GM13976 (cell line): ENCODE results near the gene SH3BP1.

Experiments
- DNase-seq: peaks from one replicate; pipeline ENCODE4 v3.0.0; 2012; ENCODE audit warnings: low spot score
- in situ Hi-C: fragments of 300-500 bp; cut with MboI; formaldehyde crosslinking; loops from one replicate; pipeline ENCODE4 v1.12.0; 2022; ENCODE audit warnings: low sequenced_read_pairs, mixed read lengths, inconsistent platforms; ENCODE audit not compliant: unreplicated experiment
- TF ChIP-seq, protein P1 (sequence below): IDR thresholded peaks from 2 replicates; pipeline ENCODE4 v1.5.1; 2012; ENCODE audit warnings: borderline replicate concordance, mild to moderate bottlenecking; ENCODE audit not compliant: insufficient read depth; ENCODE audit errors: extremely low read depth, missing control alignments, control extremely low read depth

Gene SH3BP1

DNA sequence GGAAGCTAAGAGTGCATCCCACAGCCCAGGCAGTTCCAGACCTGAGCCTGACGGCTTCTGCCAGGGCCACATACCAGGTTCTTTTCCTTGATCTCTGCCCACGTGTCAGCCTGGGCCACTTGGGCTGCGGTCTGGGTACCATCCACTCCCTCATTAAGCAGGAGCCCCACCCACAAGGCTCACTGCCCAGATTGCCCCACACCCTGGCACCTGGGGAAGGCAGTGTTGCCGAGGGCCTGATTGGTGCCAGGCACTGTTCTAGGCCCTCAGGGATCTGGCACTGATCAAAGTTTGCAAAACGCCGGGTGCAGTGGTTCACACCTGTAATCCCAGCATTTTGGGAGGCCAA lies 15.5 kb upstream of the SH3BP1 start:
- TF ChIP-seq, protein P1, sequence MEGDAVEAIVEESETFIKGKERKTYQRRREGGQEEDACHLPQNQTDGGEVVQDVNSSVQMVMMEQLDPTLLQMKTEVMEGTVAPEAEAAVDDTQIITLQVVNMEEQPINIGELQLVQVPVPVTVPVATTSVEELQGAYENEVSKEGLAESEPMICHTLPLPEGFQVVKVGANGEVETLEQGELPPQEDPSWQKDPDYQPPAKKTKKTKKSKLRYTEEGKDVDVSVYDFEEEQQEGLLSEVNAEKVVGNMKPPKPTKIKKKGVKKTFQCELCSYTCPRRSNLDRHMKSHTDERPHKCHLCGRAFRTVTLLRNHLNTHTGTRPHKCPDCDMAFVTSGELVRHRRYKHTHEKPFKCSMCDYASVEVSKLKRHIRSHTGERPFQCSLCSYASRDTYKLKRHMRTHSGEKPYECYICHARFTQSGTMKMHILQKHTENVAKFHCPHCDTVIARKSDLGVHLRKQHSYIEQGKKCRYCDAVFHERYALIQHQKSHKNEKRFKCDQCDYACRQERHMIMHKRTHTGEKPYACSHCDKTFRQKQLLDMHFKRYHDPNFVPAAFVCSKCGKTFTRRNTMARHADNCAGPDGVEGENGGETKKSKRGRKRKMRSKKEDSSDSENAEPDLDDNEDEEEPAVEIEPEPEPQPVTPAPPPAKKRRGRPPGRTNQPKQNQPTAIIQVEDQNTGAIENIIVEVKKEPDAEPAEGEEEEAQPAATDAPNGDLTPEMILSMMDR, result no peak
- DNase-seq, result no peak
- in situ Hi-C loops, result no loop called here

DNA sequence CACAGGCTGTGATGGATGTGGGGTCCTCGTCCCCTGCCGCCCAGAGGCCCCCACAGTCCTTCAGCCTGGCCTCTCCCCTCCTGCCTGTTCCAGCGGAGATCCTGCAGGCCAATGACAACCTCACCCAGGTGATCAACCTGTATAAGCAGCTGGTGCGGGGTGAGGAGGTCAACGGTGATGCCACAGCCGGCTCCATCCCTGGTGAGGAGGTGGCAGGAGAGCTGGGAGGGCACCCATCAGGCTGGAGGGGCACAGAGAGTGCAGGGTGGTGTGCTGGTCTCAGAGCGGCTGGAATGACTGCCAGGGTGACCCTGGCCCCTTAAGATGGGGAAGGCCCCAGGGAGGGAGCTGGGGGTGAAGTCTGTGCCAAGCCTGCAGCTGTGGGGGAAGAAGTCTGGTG lies 14.6 kb upstream of the SH3BP1 start:
- DNase-seq, result no peak
- in situ Hi-C loops, result no loop called here
- TF ChIP-seq, protein P1, result no peak

GRCh38 chr22:37625737-37626136 lies 13.7 kb upstream of the SH3BP1 start:
- TF ChIP-seq, protein P1, result no peak
- no peak for DNase-seq
- in situ Hi-C loops, result no loop called here

- DNase-seq, result peak; percentile 59
- in situ Hi-C loops, result no loop called here
- TF ChIP-seq, protein P1, result no peak
Measured at GRCh38 chr22:37626144-37626543, 13.3 kb upstream of the SH3BP1 start.

- TF ChIP-seq, protein P1, result no peak
- in situ Hi-C loops, result no loop called here
- DNase-seq, result no peak
Measured at GRCh38 chr22:37626556-37627075, 12.9 kb upstream of the SH3BP1 start.

DNA sequence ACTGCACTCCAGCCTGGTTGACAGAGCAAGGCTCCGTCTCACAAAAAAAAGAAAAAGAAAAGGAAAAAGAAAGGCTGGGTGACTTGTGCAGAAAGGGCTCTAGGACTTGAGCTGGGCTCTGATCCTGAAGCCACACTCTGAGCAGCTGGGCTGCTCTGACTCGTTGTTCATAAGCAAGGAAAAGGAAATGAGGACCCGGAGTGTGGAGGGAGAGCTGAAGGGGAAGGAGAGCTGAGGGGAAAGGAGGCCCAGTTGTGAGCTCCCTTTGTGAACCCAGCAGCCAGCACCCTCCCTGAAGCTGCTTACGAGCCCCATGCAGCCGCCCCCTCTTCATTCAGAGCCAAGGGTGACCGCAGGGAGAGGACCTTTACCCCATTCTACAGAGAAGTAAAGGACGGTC lies 12.3 kb upstream of the SH3BP1 start:
- in situ Hi-C loops, result no loop called here
- TF ChIP-seq, protein P1, result no peak
- DNase-seq, result no peak

- in situ Hi-C loops, result no loop called here
- TF ChIP-seq, protein P1, result no peak
- no peak for DNase-seq
Measured at GRCh38 chr22:37627545-37627944, 11.9 kb upstream of the SH3BP1 start.
